SIG-M5 (cell line): ENCODE measurements around the gene GGA2.
A peak's percentile ranks its signal among the peaks of the same experiment; 100 is the strongest.
"Not testable (repeated sequence)": the region's sequence is repeated elsewhere in the genome, so short reads cannot be mapped to it uniquely, and the experiment has no call there.

Experiments
- DNase-seq: peaks from one replicate; lab custom pipeline; 2025; lab: John Stamatoyannopoulos, UW

The GGA2 gene

DNA sequence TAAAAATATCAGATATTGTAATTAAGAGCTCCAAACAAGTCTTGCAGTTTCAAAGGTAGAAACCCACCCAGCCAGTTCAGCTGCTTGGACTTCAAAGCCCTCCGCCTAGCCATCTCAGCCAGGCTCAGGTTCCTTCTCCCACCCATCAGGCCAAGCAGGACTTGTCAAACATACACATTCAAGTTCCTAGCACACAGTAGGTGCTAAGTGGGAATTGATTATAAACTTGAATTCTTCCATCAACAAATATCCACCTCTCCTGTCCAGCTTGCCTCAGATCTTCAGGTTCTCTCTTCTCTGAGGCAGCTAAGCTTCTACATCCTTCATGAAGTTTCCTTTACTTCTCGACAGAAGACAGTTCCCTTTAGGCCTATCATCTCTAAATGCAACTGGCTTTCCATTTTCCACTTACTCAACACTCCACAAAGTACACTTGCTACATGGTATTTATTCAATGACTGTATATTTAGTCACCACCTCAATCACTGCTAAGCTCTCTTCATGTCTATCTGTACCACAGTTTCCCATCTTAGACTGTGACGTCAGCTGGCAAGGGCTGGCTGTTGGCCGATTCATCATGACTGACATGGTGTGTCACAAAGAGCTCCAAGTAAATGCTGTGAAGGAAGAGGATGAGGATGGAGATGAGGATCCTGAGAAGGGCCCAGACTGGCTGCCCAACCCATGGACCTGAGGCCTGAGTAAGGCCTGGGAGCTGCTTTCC, 44.0 kb downstream of the GGA2 start:
- no peak for DNase-seq

DNA sequence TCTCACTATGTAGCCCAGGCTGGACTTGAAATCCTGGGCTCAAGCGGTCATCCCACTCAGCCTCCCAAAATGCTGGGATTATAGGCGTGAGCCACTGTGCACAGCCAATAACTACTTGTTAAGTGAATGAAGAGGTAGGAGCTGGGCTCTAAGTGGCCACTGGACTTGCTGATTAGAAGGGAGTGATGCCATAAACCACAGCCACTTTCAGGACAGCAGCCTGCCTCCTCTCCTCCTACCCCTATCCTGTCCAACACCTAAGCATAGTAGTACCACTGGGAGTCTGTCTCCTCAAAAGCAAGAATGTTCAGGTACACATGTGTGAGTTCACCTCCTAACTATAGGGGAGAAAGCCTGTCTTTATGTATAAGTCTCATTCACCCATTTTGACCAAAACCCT, 45.1 kb downstream of the GGA2 start:
- DNase-seq, result no peak

DNA sequence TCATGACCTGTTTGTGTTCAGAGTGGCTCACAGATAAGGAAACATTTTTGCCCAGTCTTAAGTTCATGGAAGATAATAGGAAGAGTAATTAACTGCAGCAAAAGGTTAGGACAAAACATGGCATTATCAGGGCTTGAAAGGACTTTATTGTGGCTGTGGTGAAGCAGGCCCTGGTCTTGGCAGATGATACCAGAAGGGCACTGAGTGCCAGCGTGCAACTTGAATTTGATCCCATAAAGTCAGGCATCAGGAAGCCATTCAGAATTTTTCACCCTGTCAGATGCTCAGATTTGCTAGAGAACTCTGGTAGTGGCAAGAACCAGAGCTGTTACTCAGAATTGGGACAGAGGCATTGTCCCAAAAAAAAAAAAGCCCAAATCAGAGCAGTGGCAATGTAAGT, 46.1 kb downstream of the GGA2 start:
- no peak for DNase-seq

DNA sequence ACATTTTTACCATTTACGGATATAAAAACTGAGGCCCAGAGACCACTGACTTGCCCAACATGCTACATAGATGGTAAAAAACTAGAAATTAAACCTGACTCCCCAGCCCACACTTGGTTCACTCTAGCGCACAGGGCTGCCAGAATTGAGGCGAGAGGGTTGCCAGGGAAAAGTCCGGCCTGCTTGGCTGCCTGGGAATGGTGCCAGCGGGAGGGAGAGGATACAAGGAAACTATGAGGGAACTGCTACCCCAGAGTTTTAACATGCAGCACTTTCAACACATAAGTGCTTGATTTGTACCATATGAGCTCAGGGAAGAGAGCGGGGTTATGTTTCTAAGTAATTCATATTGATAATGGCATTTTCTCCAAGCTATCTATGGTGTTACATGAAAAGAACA, 47.3 kb downstream of the GGA2 start:
- not testable (repeated sequence) for DNase-seq

DNA sequence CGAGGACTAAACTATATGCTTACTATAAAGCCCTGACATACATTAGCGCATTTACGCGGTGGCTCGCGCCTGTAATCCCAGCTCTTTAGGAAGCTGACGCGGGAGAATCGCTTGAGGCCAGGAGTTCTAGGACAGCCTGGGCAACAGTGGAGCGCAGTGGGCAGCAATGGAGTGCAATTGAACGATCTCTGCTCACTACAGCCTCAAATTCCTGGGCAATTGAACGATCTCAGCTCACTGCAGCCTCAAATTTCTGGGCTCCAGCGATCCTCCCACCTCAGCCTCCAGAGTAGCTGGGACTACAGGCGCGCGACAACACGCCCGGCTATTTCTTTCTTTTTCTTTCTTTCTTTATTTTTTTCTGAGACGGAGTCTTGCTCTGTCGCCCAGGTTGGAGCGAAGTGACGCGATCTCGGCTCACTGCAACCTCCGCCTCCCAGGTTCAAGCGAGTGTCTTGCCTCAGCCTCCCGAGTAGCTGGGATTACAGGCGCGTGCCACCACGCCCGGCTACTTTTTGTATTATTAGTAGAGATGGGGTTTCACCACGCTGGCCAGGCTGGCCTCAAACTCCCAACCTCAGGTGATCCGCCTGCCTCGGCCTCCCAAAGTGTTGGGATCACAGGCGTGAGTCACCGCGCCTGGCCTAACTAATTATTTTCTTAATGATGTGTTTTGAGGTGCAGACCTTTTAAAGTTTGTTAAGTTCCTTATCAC, 56.8 kb downstream of the GGA2 start:
- no peak for DNase-seq

DNA sequence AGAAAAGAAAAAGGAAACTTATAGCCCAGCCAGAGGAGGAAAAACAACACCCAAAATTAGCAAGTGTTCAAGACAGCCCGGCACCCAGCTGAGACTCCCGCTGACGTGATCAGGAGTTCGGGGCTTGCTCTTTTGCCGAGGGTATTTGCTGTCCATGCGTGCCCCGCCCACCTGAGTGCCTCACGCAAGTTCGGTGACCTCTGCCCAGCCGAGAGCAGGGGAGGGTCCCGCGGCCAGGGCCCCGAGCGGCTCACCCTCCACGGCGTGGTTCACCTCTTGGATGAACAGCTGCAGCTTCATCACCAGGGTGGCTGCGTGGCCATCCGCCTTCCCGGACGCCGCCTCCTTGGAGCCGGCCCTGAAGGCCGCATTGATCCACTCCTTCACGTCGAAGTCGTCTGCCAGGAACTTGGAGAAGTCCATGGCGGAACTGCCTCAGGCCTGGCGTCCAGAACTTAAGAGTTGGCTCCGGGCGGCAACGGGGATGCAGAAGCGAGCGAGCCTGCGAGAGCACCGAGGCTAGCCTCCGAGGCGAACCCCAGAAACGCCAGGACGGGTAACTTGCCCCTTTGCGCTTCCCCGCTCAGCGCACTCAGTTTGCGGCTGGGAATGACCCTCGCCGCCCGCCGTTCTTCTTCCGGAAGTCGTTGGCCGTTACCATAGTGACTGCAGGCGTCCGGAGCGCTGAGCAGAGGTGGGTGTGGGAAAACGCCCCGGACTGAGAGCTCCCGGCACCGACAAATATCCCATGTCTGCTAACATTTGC, 57.5 kb downstream of the GGA2 start, which contains the start of gene COG7:
Gene COG7, minus strand, starts transcription at position 618 of the 766 bp plus-strand sequence. Its CDS starts 195 bp downstream, at position 423.
- DNase-seq, result peak; percentile 7

DNA sequence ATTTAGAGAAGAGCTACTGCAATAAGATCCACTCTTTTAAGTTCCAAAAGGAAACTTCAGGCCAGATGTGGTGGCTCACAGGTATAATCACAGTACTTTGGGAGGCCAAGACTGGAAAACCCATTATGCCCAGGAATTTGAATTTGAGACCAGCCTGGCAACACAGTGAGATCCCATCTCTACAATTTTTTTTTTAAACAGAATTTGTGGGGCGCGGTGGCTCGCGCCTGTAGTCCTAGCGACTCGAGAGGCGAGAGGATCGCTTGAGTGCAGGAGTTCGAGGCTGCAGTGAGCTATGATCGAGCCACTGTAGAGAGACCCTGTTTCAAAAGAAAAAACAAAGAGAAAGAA, 58.1 kb downstream of the GGA2 start:
- DNase-seq, result no peak

DNA sequence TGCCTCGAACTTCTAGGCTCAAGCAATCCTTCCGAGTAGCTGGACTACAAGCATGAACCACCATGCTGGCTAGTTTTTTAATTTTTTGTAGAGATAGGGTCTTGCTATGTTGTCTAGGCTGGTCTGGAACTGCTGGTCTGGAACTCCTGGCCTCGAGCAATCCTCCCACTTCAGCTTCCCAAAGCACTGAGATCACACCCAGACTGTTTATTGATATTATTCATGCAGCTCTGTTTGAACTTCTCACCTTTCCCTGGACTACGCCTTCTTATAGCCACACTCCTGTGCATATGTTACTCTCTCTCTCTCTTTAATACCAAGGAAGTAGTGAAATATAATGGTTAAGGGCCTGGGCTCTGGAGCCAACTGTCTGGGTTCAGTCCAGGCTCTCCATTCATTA, 61.9 kb downstream of the GGA2 start:
- DNase-seq, result no peak

DNA sequence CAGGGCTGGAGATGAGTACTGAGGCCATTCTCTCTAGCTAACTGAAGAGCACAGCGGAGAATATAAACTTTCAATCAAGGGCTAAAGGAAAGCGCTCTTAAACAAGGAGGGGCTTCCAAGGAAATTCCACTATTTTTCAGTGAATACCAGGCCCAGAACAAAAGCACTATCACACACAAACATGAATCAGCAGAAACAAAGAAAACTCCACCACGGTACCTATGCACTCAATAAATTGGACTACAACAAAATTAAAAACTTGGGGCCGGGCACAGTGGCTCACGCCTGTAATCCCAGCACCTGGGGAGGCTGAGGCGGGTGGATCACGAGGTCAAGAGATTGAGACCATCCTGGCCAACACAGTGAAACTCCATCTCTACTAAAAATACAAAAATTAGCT, 72.8 kb downstream of the GGA2 start:
- not testable (repeated sequence) for DNase-seq

DNA sequence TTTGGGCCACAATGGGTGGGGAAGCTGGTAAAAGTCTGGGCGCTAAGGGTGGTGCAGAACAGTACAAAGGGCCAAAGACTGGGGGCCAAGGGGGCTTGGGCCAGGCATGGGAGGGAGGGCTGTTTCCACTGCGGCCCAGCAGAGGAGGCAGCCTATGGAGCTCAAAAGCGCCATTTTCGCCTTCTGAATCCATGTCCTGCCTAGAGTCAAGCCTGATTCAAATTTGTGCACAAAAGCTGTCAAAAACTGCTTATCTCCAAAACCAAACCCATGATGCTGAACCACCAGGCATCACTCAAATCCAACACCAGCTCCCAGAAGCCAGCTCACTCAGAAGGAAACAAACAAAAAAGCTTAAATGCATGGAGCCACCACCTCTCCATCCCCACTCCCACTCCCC, 73.3 kb downstream of the GGA2 start:
- DNase-seq, result no peak

DNA sequence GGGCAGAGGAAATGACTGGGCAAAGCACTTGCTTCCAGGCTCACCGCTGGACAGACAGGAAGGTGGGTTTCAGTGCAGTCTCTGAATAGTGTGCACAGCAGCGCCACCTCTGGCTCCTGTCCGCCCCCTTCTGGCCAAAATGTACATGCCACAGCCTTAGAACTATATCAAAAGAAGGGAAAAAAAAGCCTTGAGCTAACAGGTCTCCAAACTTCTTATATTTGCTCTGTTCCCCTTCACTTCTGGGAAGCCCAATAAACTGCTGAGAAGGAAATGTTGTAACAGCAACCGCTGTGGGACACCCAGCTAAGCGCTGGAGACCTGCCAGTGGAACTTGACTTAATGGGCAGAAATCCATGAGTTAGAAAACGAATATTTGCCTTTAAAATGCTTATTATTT, 74.8 kb downstream of the GGA2 start:
- DNase-seq, result peak; percentile 11

DNA sequence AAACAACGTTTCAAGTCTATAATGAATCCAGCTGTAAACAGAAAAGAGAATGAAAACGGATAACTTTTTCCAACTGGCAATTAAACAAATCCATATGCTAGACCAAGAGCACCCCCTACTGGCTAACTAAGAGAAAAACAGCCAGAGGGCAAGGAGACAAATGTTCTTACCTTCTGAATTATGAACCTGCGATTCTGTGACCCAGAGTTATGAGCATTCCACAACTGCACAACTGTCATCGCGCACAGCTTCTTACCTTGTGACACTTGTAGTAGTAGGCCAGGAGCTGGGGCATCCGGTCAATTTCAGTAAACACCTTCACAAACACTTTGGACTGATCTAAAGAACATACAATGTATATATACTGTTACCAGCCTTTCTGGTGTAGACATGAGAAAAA, 75.9 kb downstream of the GGA2 start:
- DNase-seq, result no peak

DNA sequence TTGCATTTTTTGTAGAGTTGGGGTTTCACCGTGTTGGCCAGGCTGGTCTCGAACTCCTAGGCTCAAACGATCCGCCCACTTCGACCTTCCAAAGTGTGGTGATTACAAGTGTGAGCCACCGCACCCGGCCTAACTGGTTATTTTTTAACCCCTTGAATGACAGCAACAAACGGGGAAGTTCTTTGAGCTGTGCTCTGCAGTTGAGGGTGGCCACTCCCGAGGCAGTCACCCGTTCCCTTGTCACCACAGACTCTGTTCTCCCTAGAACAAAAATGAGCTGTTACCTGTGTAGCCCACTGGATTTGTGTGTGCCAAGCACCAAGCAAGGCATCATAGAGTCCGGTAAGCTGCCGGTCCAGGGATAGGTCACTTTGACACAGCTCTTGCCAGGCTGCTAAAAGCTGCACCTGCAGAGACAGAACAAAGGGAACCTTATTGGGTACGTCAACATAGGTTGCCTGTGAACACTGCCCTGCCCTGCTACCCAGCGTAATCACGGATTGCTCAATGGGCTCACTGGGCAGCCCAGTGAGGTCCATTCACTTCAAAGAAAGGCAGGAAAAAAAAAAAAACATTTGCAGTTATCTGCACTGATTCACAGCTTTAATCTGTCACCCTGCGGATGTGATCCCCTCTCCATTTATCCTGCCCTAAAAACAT, 76.9 kb downstream of the GGA2 start:
- no peak for DNase-seq

DNA sequence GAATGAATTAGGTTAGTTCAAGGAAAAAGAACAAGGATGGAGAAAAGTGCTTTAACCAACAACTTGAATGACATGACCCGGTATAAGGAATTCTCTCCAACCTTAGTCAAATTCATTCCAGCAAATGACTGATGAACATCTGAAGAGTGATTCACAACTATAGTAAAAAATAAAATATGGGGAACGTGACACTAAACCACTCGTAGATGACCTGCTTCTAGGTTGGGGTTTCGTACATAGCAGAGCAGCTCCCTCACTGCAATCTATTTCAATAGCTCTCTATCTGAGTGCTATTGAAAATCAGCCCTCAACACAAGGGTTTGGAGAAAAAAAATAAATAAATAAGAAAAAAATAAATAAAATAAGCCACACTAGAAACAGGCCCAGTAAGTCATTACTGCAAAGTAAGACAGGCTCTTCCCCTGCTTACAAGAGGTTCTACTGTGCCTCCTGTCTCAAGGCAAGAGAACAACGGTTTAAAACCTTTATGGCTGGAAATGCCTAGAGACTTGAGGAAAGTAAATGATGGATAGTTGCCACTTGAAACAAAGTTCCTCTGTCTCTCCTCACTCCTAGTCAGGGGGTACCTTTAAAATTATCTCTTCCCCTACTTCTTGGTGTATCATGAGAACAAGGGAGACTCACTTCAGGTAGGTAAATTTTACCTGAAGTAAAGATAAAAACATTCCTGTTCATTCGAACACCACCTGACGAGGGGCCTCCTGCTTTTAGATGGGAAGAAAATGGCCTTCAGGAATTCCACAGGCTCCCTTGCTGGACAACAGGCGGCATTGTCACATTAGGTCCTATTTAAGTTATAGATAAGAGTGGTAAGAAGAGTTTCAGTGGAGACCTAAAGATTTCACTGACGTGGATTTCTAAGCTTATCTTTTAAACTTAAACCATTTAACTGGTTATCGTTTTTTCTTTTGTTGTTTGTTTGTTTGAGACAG, 77.8 kb downstream of the GGA2 start:
- DNase-seq, result no peak

DNA sequence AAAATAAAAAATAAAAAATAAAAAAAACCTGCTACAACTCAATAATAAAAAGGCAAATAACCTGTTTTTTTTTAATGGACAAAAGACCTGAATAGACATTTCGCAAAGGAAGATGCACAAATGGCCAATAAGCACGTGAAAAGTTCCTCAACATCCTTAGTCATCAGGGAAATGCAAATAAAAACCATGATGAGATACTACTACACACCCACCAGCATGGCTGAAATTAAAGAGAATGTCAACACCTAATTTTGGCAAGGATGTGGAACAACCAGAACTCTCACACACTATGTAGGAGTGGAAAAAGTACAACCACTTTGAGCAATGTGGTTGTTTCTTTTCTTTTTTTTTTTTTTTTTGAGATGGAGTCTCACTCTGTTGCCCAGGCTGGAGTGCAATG, 81.9 kb downstream of the GGA2 start:
- no peak for DNase-seq

DNA sequence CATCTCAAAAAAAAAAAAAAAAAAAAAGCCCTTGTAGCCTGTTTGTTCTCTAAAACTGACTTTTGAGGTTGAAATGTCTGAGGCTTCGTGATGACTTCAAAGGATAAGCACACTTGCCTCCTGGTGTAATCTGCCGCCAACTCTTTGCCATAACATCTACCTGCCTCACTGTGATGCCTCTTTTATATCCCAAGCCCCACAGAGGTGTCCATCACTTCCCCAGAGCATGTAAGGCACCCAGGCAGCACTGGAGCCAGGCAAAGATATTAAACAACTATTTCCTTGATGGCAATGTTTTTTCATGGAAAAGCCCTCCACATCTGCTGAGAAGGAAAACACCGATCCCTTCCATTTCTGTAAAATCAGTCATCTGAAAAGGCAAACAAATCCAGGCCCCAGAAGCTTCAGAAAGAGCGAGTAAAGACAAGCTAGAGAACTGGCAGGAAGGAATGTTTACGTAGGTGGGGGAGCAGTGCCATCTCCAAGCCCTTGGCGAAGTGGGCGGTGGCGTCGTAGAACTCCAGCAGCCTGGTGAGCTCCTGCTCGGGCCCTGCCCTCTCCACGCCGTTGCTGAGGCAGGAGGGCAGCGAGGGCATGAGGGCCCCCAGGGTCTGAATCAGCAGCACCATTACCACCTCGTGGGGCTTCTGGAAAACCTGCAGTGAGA, 85.9 kb downstream of the GGA2 start:
- DNase-seq, result no peak

DNA sequence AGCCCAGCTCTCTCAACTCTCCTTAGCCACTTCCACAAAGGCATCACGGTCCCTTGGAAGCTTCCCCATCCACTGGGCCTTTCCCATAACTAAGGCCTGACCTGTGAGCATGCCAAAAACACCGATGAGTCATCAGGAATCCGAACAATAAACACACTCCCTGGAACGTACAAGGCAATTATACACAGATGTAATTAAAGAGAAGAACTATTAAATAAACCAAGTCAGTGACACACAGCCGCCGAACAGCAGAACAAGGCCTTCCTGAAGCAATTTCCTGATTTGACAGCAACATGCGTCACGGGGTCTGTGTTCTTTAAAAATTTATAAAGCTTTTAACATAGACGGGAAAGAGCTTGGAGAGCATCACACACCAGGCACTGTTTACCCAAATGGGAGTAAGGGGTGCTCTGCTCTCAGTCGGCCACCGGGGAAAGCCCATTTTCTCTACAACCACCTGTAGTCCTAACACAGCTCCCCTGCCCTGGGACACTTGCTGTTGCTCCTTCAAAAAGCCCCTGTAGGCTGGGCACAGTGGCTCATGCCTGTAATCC, 86.7 kb downstream of the GGA2 start:
- DNase-seq, result no peak

DNA sequence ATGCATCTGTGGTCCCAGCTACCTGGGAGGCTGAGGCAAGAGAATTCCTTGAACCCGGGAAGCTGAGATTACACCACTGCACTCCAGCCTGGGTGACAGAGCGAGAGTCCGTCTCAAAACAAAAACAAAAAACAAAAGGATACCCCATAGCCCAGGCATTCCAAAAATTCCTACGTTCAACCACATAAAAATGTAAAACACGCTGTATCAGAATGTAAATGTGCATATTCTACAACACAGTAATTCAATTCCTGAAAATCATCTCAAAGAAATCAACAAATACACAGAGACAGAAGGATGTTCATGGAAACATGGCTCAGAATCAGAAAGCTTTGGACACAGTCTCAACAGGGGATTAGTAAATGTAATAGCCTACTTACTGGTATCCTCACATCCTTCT, 90.3 kb downstream of the GGA2 start:
- no peak for DNase-seq

DNA sequence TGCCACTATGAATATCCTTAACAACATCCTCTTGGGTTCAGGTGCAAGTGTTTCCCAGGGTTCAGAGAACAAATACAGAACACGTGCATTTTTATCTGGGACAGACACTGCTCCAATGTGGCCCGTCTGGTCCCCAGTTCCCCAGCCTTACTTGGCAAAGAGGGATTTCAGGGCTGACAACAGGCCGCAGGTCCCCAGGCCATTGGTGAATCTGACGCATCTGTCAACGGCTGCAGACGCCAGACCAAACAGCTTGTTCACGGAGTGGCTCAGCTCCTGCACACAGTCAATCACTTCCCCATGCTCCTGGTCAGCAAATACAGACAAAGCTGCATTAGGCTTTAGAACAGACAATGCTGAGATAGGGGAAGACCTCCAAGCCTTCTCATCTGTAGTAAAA, 93.5 kb downstream of the GGA2 start:
- DNase-seq, result no peak

DNA sequence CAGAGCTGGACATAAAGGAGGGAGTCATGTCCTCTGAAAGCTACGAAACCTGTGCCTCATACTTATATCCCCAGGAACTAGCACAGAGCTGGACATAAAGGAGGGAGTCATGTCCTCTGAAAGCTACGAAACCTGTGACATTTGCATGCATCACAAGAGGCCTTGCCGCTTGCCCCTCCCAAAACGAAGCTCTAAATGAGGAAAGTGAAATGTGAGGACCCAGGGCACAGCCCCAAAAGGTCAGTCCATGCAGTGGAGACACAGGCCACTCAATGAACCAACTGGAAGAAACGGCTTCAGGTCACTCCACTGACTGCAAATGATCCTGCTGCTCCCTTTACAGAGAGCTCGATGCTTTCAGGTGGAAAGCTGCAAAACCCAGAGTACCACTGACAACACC, 95.6 kb downstream of the GGA2 start:
- no peak for DNase-seq
